BJ (cell line): ENCODE data around the gene CHKA. TPM values are rescaled to one million over a fixed set of nuclear protein-coding genes. Genes with fewer than 3 reads are reported as not detected.

Experiments used
- CTCF ChIA-PET: fragments of 350-600 bp; formaldehyde crosslinking; extraction: SDS; loops from one replicate; lab custom pipeline; 2021; ENCODE audit warnings: antibody characterized with exemption, inconsistent platforms; lab: Yijun Ruan, JAX
- POLR2A ChIA-PET: fragments of 300-600 bp; sonication (Branson Sonifier 250); formaldehyde crosslinking; extraction: SDS; loops from one replicate; lab custom pipeline; 2021; ENCODE audit warnings: antibody characterized with exemption; lab: Charles Lee
- DNase-seq: peaks from one replicate; pipeline ENCODE4 v3.0.0-alpha.2; 2011; ENCODE audit warnings: low read depth
- H3K27me3 ChIP-seq: 2 replicates; pipeline ENCODE4 v1.6.0; 2011; ENCODE audit warnings: low read length; ENCODE audit not compliant: control insufficient read depth, insufficient read depth
- H3K36me3 ChIP-seq: 2 replicates; pipeline ENCODE4 v1.5.1; 2011; ENCODE audit warnings: low read length; ENCODE audit not compliant: control insufficient read depth, insufficient read depth
- H3K4me3 ChIP-seq: 2 replicates; pipeline ENCODE4 v1.5.1; 2011; ENCODE audit warnings: low read depth, mild to moderate bottlenecking, control low read depth, low read length
- CTCF ChIP-seq: IDR thresholded peaks from 2 replicates; pipeline ENCODE4 v1.5.1; 2011; ENCODE audit warnings: low read depth, mild to moderate bottlenecking, control low read depth, inconsistent platforms, low read length, moderate library complexity; ENCODE audit not compliant: insufficient read depth
- polyA plus RNA-seq: library from polyadenylated mRNA; depleted of rRNA; stranded (reverse); fragments of >200 nt; gene quantifications from 2 replicates; pipeline ENCODE4 v1.2.3, GENCODE V29; 2011

Gene CHKA
- polyA plus RNA-seq, 1 experiment: 5.9 TPM

GRCh38 chr11:68039526-68040086 lies 81.6 kb downstream of the CHKA start:
- POLR2A ChIA-PET: no interaction called here
- Histone ChIP-seq H3K27me3 (no peaks in the 10 kb centered on the region), H3K36me3 (peaks cover 19% of the 10 kb centered on the region), H3K4me3 (peak overlapping the region; percentile 66)
- DNase-seq: no peak
- TF ChIP-seq CTCF: no peak
- CTCF ChIA-PET: interaction anchor here (1.6 kb wide), 1 partner anchor 12 kb away, joined by 4 read pairs; no protein-coding TSS in a partner anchor

GRCh38 chr11:68038718-68039525 lies 82.3 kb downstream of the CHKA start, which contains the start of gene TCIRG1:
Gene TCIRG1, plus strand, starts transcription at chr11:68039025. Its CDS starts 2,247 bp downstream, at chr11:68041272.
- CTCF ChIA-PET: interaction anchor here (1.6 kb wide), 1 partner anchor 13 kb away, joined by 4 read pairs; no protein-coding TSS in a partner anchor
- POLR2A ChIA-PET: no interaction called here
- peak; percentile 35 for DNase-seq
- no peak for TF ChIP-seq CTCF
- Histone ChIP-seq H3K4me3 (peak within 1 kb of the TSS; percentile 66), H3K27me3 (no peaks in the 10 kb centered on the region), H3K36me3 (peaks cover 15% of the 10 kb centered on the region)

GRCh38 chr11:68038226-68038717 lies 82.9 kb downstream of the CHKA start:
- POLR2A ChIA-PET: no interaction called here
- Histone ChIP-seq H3K4me3 (peak overlapping the region; percentile 66), H3K27me3 (no peaks in the 10 kb centered on the region), H3K36me3 (peaks cover 19% of the 10 kb centered on the region)
- no peak for DNase-seq
- no peak for TF ChIP-seq CTCF
- CTCF ChIA-PET: interaction anchor here (1.6 kb wide), 1 partner anchor 24 kb away, joined by 3 read pairs; no protein-coding TSS in a partner anchor

- H3K36me3 ChIP-seq: peaks cover 21% of the 10 kb centered on the region
- CTCF ChIA-PET: interaction anchor here (1.6 kb wide), 1 partner anchor 23 kb away, joined by 3 read pairs; no protein-coding TSS in a partner anchor
- POLR2A ChIA-PET: no interaction called here
- no peak for DNase-seq
- no peaks in the 10 kb centered on the region for H3K27me3 ChIP-seq
- H3K4me3 ChIP-seq: no peak overlapping the region
- no peak for TF ChIP-seq CTCF
Observed at GRCh38 chr11:68037411-68038225, 83.6 kb downstream of the CHKA start.
